H1 (cell line): ENCODE results near the gene TANC1. TPM values are rescaled to one million over a fixed set of nuclear protein-coding genes. Genes with fewer than 3 reads are reported as not detected.

Experiments
- CTCF ChIA-PET: fragments of 300-600 bp; sonication (Branson Sonifier 250); formaldehyde crosslinking; loops from one replicate; lab custom pipeline; 2021; ENCODE audit not compliant: partially characterized antibody; lab: Charles Lee
- POLR2A ChIA-PET: fragments of 300-600 bp; sonication (Branson Sonifier 250); formaldehyde crosslinking; loops from one replicate; lab custom pipeline; 2021; ENCODE audit warnings: inconsistent platforms; ENCODE audit not compliant: partially characterized antibody; lab: Charles Lee
- DNase-seq, 2 experiments: peaks; one replicate each; pipeline versions ENCODE4 v3.0.0 to v3.0.0-alpha.2; 2010 to 2022; ENCODE audit warnings: low spot score in 2 of 2, low read depth in 1 of 2, mixed read lengths in 1 of 2
- FAIRE-seq: peaks from 2 replicates; lab custom pipeline; 2011; peaks lifted over from hg19 to GRCh38; lab: Jason Lieb, UNC
- H2AFZ ChIP-seq: 2 replicates; pipeline ENCODE4 v1.8.1; 2012; ENCODE audit warnings: low read length, inconsistent platforms
- H2AK5ac ChIP-seq: 2 replicates; pipeline ENCODE4 v1.6.1; 2013; ENCODE audit warnings: low read depth, low read length
- H2BK120ac ChIP-seq: replicated peaks from 2 replicates; pipeline ENCODE3; 2013; ENCODE audit warnings: low read depth, low read length, inconsistent platforms
- H2BK12ac ChIP-seq: 2 replicates; pipeline ENCODE4 v1.6.1; 2013; ENCODE audit warnings: low read depth, low read length
- H2BK15ac ChIP-seq: 2 replicates; pipeline ENCODE4 v1.6.1; 2013; ENCODE audit warnings: low read length
- H2BK20ac ChIP-seq: 2 replicates; pipeline ENCODE4 v1.6.1; 2013; ENCODE audit warnings: low read length
- H2BK5ac ChIP-seq: 2 replicates; pipeline ENCODE4 v1.6.1; 2013; ENCODE audit warnings: low read depth, low read length
- H3K14ac ChIP-seq: 2 replicates; pipeline ENCODE4 v1.6.1; 2013; ENCODE audit warnings: inconsistent platforms; ENCODE audit not compliant: insufficient read length
- H3K18ac ChIP-seq: 2 replicates; pipeline ENCODE4 v1.6.1; 2013; ENCODE audit warnings: low read length; ENCODE audit errors: extremely low read depth
- H3K23ac ChIP-seq: 2 replicates; pipeline ENCODE4 v1.6.1; 2013; ENCODE audit warnings: inconsistent platforms; ENCODE audit not compliant: insufficient read length
- H3K23me2 ChIP-seq: 2 replicates; pipeline ENCODE4 v1.6.1; 2013; ENCODE audit warnings: low read depth, low read length
- H3K27ac ChIP-seq: 2 replicates; pipeline ENCODE4 v1.6.1; 2011; ENCODE audit warnings: low read depth, low read length, inconsistent platforms
- H3K27me3 ChIP-seq, 4 experiments: replicated peaks in 1 of 4; 1 replicate in 1 of 4; 2 replicates in 3 of 4; pipeline versions ENCODE4 v1.6.1 to v1.8.1; 2011 to 2013; ENCODE audit warnings: low read length in 3 of 4, mild to moderate bottlenecking in 3 of 4, inconsistent platforms in 2 of 4, mixed read lengths in 2 of 4, moderate library complexity in 1 of 4; ENCODE audit not compliant: control insufficient read depth in 3 of 4, insufficient read depth in 3 of 4; ENCODE audit errors: extremely low read depth in 1 of 4
- H3K36me3 ChIP-seq, 4 experiments: 2 replicates each; pipeline versions ENCODE4 v1.6.1 to v1.8.1; 2011 to 2013; ENCODE audit warnings: mild to moderate bottlenecking in 4 of 4, low read length in 3 of 4, moderate library complexity in 2 of 4, control low read depth in 1 of 4, inconsistent platforms in 1 of 4; ENCODE audit not compliant: insufficient read depth in 4 of 4, control insufficient read depth in 2 of 4
- H3K4ac ChIP-seq: replicated peaks from 2 replicates; pipeline ENCODE3; 2013; ENCODE audit warnings: low read length, low read depth, mixed read lengths, inconsistent platforms; ENCODE audit not compliant: insufficient read length
- H3K4me1 ChIP-seq, 4 experiments: replicated peaks in 1 of 4; 1 replicate in 1 of 4; 2 replicates in 3 of 4; pipeline versions ENCODE4 v1.6.1 to v1.8.1; 2011 to 2013; ENCODE audit warnings: low read length in 3 of 4, inconsistent platforms in 2 of 4, mixed read lengths in 1 of 4; ENCODE audit not compliant: insufficient read depth in 4 of 4, control insufficient read depth in 3 of 4
- H3K4me2 ChIP-seq, 2 experiments: 2 replicates each; pipeline versions ENCODE4 v1.6.1 to v1.8.1; 2011 to 2013; ENCODE audit warnings: low read depth in 2 of 2, low read length in 2 of 2, control low read depth in 1 of 2, inconsistent platforms in 1 of 2, mild to moderate bottlenecking in 1 of 2; ENCODE audit not compliant: insufficient read depth in 1 of 2
- H3K4me3 ChIP-seq, 4 experiments: fragments of 200-600, 300-600 bp in 1 of 4; sonication (generic), shearing (Covaris generic), sonication (Bioruptor Twin) in 1 of 4; 2 replicates each; pipeline versions ENCODE4 v1.5.1 to v1.8.1; 2011 to 2016; ENCODE audit warnings: low read length in 4 of 4, low read depth in 3 of 4, control low read depth in 2 of 4, inconsistent platforms in 2 of 4, mild to moderate bottlenecking in 2 of 4, mixed read lengths in 1 of 4, moderate library complexity in 1 of 4; ENCODE audit not compliant: insufficient read depth in 2 of 4; ENCODE audit errors: extremely low read depth in 1 of 4
- H3K56ac ChIP-seq: replicated peaks from 2 replicates; pipeline ENCODE3; 2013; ENCODE audit warnings: low read depth, mild to moderate bottlenecking, mixed read lengths, low read length, inconsistent platforms; ENCODE audit not compliant: insufficient read length
- H3K79me1 ChIP-seq: 2 replicates; pipeline ENCODE4 v1.6.1; 2013; ENCODE audit warnings: low read depth, low read length, control low read depth
- H3K79me2 ChIP-seq, 2 experiments: 2 replicates each; pipeline versions ENCODE4 v1.6.1 to v1.8.1; 2012 to 2013; ENCODE audit warnings: low read length in 2 of 2, mild to moderate bottlenecking in 2 of 2, inconsistent platforms in 1 of 2; ENCODE audit not compliant: insufficient read depth in 2 of 2, control insufficient read depth in 1 of 2
- H3K9ac ChIP-seq, 4 experiments: replicated peaks in 1 of 4; 1 replicate in 1 of 4; 2 replicates in 3 of 4; pipeline versions ENCODE4 v1.6.1 to v1.8.1; 2011 to 2013; ENCODE audit warnings: low read depth in 3 of 4, low read length in 3 of 4, control low read depth in 2 of 4, mild to moderate bottlenecking in 2 of 4, moderate library complexity in 2 of 4, inconsistent platforms in 1 of 4; ENCODE audit errors: extremely low read depth in 1 of 4
- H3K9me3 ChIP-seq, 2 experiments: 2 replicates each; pipeline versions ENCODE4 v1.6.1 to v1.8.1; 2012 to 2013; ENCODE audit warnings: mild to moderate bottlenecking in 2 of 2, moderate library complexity in 2 of 2, control low read depth in 1 of 2, inconsistent platforms in 1 of 2, low read depth in 1 of 2, low read length in 1 of 2, mixed read lengths in 1 of 2; ENCODE audit not compliant: insufficient read depth in 2 of 2
- H4K20me1 ChIP-seq, 2 experiments: replicated peaks in 1 of 2; 2 replicates each; pipeline versions ENCODE3 to v1.8.1; 2011 to 2013; ENCODE audit warnings: inconsistent platforms in 2 of 2, low read length in 2 of 2, mild to moderate bottlenecking in 1 of 2; ENCODE audit not compliant: insufficient read depth in 2 of 2, control insufficient read depth in 1 of 2
- H4K5ac ChIP-seq: 2 replicates; pipeline ENCODE4 v1.6.1; 2013; ENCODE audit warnings: low read length, low read depth, mixed read lengths, inconsistent platforms; ENCODE audit not compliant: insufficient read length
- H4K8ac ChIP-seq: 2 replicates; pipeline ENCODE4 v1.8.0; 2013; ENCODE audit warnings: mild to moderate bottlenecking, moderate library complexity, low read length, inconsistent platforms; ENCODE audit not compliant: insufficient read depth; ENCODE audit errors: extremely low read depth
- H4K91ac ChIP-seq: replicated peaks from 2 replicates; pipeline ENCODE3; 2013; ENCODE audit warnings: low read length, mixed read lengths, inconsistent platforms; ENCODE audit not compliant: insufficient read length
- BACH1 ChIP-seq: IDR thresholded peaks from 2 replicates; pipeline ENCODE4 v1.6.1; 2012; ENCODE audit warnings: low read length, improper control_type of control experiment
- BRCA1 ChIP-seq: IDR thresholded peaks from 2 replicates; pipeline ENCODE4 v1.6.1; 2012; ENCODE audit warnings: low read depth, low read length, improper control_type of control experiment
- CTBP2 ChIP-seq: IDR thresholded peaks from 2 replicates; pipeline ENCODE4 v1.7.0; 2011; ENCODE audit warnings: borderline replicate concordance, mild to moderate bottlenecking, moderate library complexity, mixed read lengths, low read length; ENCODE audit not compliant: insufficient read depth, insufficient read length
- KDM5A ChIP-seq: fragments of 200-600 bp; IDR thresholded peaks from 2 replicates; pipeline ENCODE4 v1.7.1; 2012; ENCODE audit warnings: mild to moderate bottlenecking, low read length, inconsistent platforms, mixed read lengths
- MAX ChIP-seq: IDR thresholded peaks from 2 replicates; pipeline ENCODE4 v1.6.1; 2012; ENCODE audit warnings: inconsistent platforms
- RAD21 ChIP-seq, 2 experiments: IDR thresholded peaks in 1 of 2; conservative IDR thresholded peaks in 1 of 2; 2 replicates each; pipeline ENCODE4 v1.6.1; 2011; ENCODE audit warnings: low read depth in 2 of 2, low read length in 2 of 2, improper control_type of control experiment in 1 of 2, inconsistent platforms in 1 of 2, mild to moderate bottlenecking in 1 of 2, moderate library complexity in 1 of 2
- RBBP5 ChIP-seq: IDR thresholded peaks from 2 replicates; pipeline ENCODE4 v1.7.1; 2012; ENCODE audit warnings: low read depth, mild to moderate bottlenecking, inconsistent platforms, low read length, moderate library complexity, borderline replicate concordance
- RXRA ChIP-seq: IDR thresholded peaks from 2 replicates; pipeline ENCODE4 v1.6.1; 2011; ENCODE audit warnings: low read depth, mild to moderate bottlenecking, low read length, moderate library complexity; ENCODE audit not compliant: insufficient read depth
- SIN3A ChIP-seq, 2 experiments: IDR thresholded peaks in 1 of 2; conservative IDR thresholded peaks in 1 of 2; 2 replicates each; pipeline ENCODE4 v1.6.1; 2011 to 2012; ENCODE audit warnings: low read length in 2 of 2, improper control_type of control experiment in 1 of 2, low read depth in 1 of 2, mild to moderate bottlenecking in 1 of 2
- SP4 ChIP-seq: IDR thresholded peaks from 2 replicates; pipeline ENCODE4 v1.6.1; 2012; ENCODE audit warnings: low read length, inconsistent platforms
- TBP ChIP-seq: IDR thresholded peaks from 2 replicates; pipeline ENCODE4 v1.6.1; 2011; ENCODE audit warnings: low read depth, low read length, improper control_type of control experiment
- TCF12 ChIP-seq: IDR thresholded peaks from 2 replicates; pipeline ENCODE4 v1.6.1; 2011; ENCODE audit warnings: low read depth, mild to moderate bottlenecking, low read length
- WGBS, 2 experiments: shearing (Covaris generic) in 1 of 2; methylation state at CpG; one replicate each; pipeline versions ENCODE4 v1.1.6 to v1.1.7; 2013 to 2015; ENCODE audit warnings: low lambda C conversion rate in 2 of 2, mixed read lengths in 2 of 2, inconsistent platforms in 1 of 2, low coverage in 1 of 2, missing lambda C conversion rate in 1 of 2; ENCODE audit not compliant: insufficient replicate concordance in 2 of 2, insufficient coverage in 1 of 2, insufficient read length in 1 of 2; ENCODE audit errors: extremely low coverage in 1 of 2, missing lambda C conversion rate in 1 of 2; 5-methylcytosine and 5-hydroxymethylcytosine counted together
- polyA plus RNA-seq, 7 experiments: library from polyadenylated mRNA; depleted of rRNA in 3 of 7; stranded (reverse) in 5 of 7; unstranded in 2 of 7; fragments of >200 nt in 5 of 7; fragments of 200-250 nt in 2 of 7; gene quantifications; 1 replicate in 5 of 7; 2 replicates in 1 of 7; 4 replicates in 1 of 7; pipeline versions ENCODE4 v1.2.1 to v1.2.3, GENCODE V29; 2011 to 2013; ENCODE audit warnings: missing spikeins in 2 of 7, mixed read lengths in 2 of 7
- total RNA-seq: library from RNA; stranded (reverse); fragmentation: NEBNext Ultra II Directional; extraction: Animal tissue kit (Norgen Biotek cat#: 25700); gene quantifications from 2 replicates; pipeline ENCODE4 v1.2.1, GENCODE V29; 2021
- TF ChIP-seq, protein P1 (sequence below): IDR thresholded peaks from 2 replicates; pipeline ENCODE4 v1.6.1; 2012; ENCODE audit warnings: inconsistent platforms

The TANC1 gene
- total and polyA plus RNA-seq, 2 of the 8 experiments (the other 6 are each of a cell fraction or from before 2014, with no cell fraction given) = 4.1 to 7.6 TPM

DNA sequence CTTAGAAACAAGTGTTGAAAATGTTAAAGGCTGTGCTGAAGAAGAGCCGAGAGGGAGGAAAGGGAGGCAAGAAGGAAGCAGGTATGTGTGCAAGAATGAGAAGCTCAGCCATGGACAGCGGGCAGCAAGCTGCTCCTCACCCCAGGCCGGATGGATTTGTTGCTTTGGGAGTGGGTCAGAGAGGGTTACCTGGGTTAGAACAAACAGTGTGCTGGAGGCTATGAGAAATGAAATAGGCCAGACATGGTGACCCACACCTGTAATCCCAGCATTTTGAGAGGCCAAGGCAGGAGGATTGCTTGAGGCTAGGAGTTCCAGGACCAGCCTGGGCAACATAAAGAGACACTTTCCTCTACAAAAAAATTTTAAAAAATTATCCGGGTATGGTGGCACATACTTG, 97.5 kb downstream of the TANC1 start:
- Histone ChIP-seq H3K23ac (no peak overlapping the region), H3K79me1 (no peaks in the 10 kb centered on the region), H3K4me1 (peaks cover 8 to 13% (median 11%) of the 10 kb centered on the region in 4 experiments; a peak in 6 of 7 replicates), H3K4me2 (no peak overlapping the region), H3K9me3 (no peaks in the 10 kb centered on the region), H3K23me2 (no peaks in the 10 kb centered on the region), H2BK120ac (no peak overlapping the region), H4K20me1 (no peaks in the 10 kb centered on the region), H4K91ac (no peak overlapping the region), H2AK5ac (no peak overlapping the region; the same call in 1 of the 2 replicates), H4K8ac (no peak overlapping the region), H2BK20ac (no peak overlapping the region), H3K18ac (no peak overlapping the region), H2BK15ac (no peak overlapping the region), H4K5ac (no peak overlapping the region), H3K79me2 (no peaks in the 10 kb centered on the region), H3K9ac (no peak overlapping the region), H2BK12ac (no peak overlapping the region; the same call in 1 of the 2 replicates), H3K4ac (no peak overlapping the region), H3K27ac (no peak overlapping the region), H2AFZ (no peak overlapping the region), H3K56ac (no peak overlapping the region), H3K27me3 (no peaks in the 10 kb centered on the region; a peak in 2 of 7 replicates), H3K14ac (no peak overlapping the region), H2BK5ac (no peak overlapping the region), H3K4me3 (no peak overlapping the region), H3K36me3 (no peaks in the 10 kb centered on the region)
- POLR2A ChIA-PET = no interaction called here
- no peak for FAIRE-seq
- CTCF ChIA-PET = interaction anchor here (0.9 to 3.5 kb wide), 3 partner anchors 10 to 53 kb away, joined by 3 to 17 read pairs (median 6); no protein-coding TSS in a partner anchor
- WGBS, 2 experiments = 84% methylated on average over 3 of the region's 4 CpGs; no CpG with 5 or more reads in 1 of the 2 experiments
- DNase-seq = no peak
- TF ChIP-seq TBP = no peak
- TF ChIP-seq SIN3A (conservative IDR thresholded peaks at IDR 0.05 in 1 of 2, IDR thresholded peaks at IDR 0.05 in 1 of 2; ENCODE audit: low read depth in 1 of 2, low read length in 2 of 2) = no peak
- TF ChIP-seq RAD21 (IDR thresholded peaks at IDR 0.05 in 1 of 2, conservative IDR thresholded peaks at IDR 0.05 in 1 of 2; ENCODE audit: low read depth in 2 of 2, low read length in 2 of 2) = no peak
- TF ChIP-seq, protein P1, sequence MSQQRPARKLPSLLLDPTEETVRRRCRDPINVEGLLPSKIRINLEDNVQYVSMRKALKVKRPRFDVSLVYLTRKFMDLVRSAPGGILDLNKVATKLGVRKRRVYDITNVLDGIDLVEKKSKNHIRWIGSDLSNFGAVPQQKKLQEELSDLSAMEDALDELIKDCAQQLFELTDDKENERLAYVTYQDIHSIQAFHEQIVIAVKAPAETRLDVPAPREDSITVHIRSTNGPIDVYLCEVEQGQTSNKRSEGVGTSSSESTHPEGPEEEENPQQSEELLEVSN = no peak
- TF ChIP-seq RBBP5 = no peak
- TF ChIP-seq BACH1 = no peak
- TF ChIP-seq RXRA = no peak
- no peak for TF ChIP-seq CTBP2
- no peak for TF ChIP-seq BRCA1
- TF ChIP-seq TCF12 = no peak
- TF ChIP-seq SP4 = no peak
- TF ChIP-seq MAX = no peak
- no peak for TF ChIP-seq KDM5A
